BJ (cell line): Measurements from ENCODE around the gene PREB. TPM values are rescaled to one million over a fixed set of nuclear protein-coding genes. Genes with fewer than 3 reads are reported as not detected.
A peak's percentile ranks its signal among the peaks of the same experiment; 100 is the strongest.

Experiments used
- CTCF ChIA-PET: fragments of 350-600 bp; formaldehyde crosslinking; extraction: SDS; loops from one replicate; lab custom pipeline; 2021; ENCODE audit warnings: antibody characterized with exemption, inconsistent platforms; lab: Yijun Ruan, JAX
- POLR2A ChIA-PET: fragments of 300-600 bp; sonication (Branson Sonifier 250); formaldehyde crosslinking; extraction: SDS; loops from one replicate; lab custom pipeline; 2021; ENCODE audit warnings: antibody characterized with exemption; lab: Charles Lee
- DNase-seq: peaks from one replicate; pipeline ENCODE4 v3.0.0-alpha.2; 2011; ENCODE audit warnings: low read depth
- H3K27me3 ChIP-seq: 2 replicates; pipeline ENCODE4 v1.6.0; 2011; ENCODE audit warnings: low read length; ENCODE audit not compliant: control insufficient read depth, insufficient read depth
- H3K36me3 ChIP-seq: 2 replicates; pipeline ENCODE4 v1.5.1; 2011; ENCODE audit warnings: low read length; ENCODE audit not compliant: control insufficient read depth, insufficient read depth
- H3K4me3 ChIP-seq: 2 replicates; pipeline ENCODE4 v1.5.1; 2011; ENCODE audit warnings: low read depth, mild to moderate bottlenecking, control low read depth, low read length
- CTCF ChIP-seq: IDR thresholded peaks from 2 replicates; pipeline ENCODE4 v1.5.1; 2011; ENCODE audit warnings: low read depth, mild to moderate bottlenecking, control low read depth, inconsistent platforms, low read length, moderate library complexity; ENCODE audit not compliant: insufficient read depth
- polyA plus RNA-seq: library from polyadenylated mRNA; depleted of rRNA; stranded (reverse); fragments of >200 nt; gene quantifications from 2 replicates; pipeline ENCODE4 v1.2.3, GENCODE V29; 2011

Gene PREB
- polyA plus RNA-seq, 1 experiment = 84.0 TPM

- no peak for DNase-seq
- H3K4me3 ChIP-seq = peak overlapping the region; percentile 49; the same call in 1 of the 2 replicates
- peaks cover 17% of the 10 kb centered on the region for H3K36me3 ChIP-seq
- no peak for TF ChIP-seq CTCF
- ChIA-PET CTCF (interaction anchor here (0.5 to 3.0 kb wide), 15 partner anchors 11 to 130 kb away, joined by 3 to 30 read pairs (median 3); no protein-coding TSS in a partner anchor), POLR2A (no interaction called here)
- H3K27me3 ChIP-seq = no peaks in the 10 kb centered on the region
Measured at GRCh38 chr2:27085062-27085672, 49.3 kb downstream of the PREB start.

GRCh38 chr2:27084297-27085061 is 50.0 kb downstream of the PREB start:
- ChIA-PET CTCF (interaction anchor here (0.9 to 3.0 kb wide), 11 partner anchors 11 to 219 kb away, joined by 3 to 30 read pairs (median 3); no protein-coding TSS in a partner anchor), POLR2A (no interaction called here)
- DNase-seq = no peak
- H3K36me3 ChIP-seq = peaks cover 17% of the 10 kb centered on the region
- no peak for TF ChIP-seq CTCF
- no peaks in the 10 kb centered on the region for H3K27me3 ChIP-seq
- H3K4me3 ChIP-seq = no peak overlapping the region

GRCh38 chr2:27083410-27084296 is 50.8 kb downstream of the PREB start:
- Histone ChIP-seq H3K36me3 (peaks cover 17% of the 10 kb centered on the region), H3K27me3 (no peaks in the 10 kb centered on the region), H3K4me3 (no peak overlapping the region)
- CTCF ChIA-PET = interaction anchor here (1.0 to 2.2 kb wide), 5 partner anchors 10 to 220 kb away, joined by 3 to 8 read pairs (median 4); no protein-coding TSS in a partner anchor
- DNase-seq = no peak
- no peak for TF ChIP-seq CTCF
- POLR2A ChIA-PET = interaction anchor here (0.8 kb wide), 1 partner anchor 62 kb away, joined by 3 read pairs; no protein-coding TSS in a partner anchor

- POLR2A ChIA-PET = interaction anchor here (0.8 kb wide), 1 partner anchor 61 kb away, joined by 3 read pairs; no protein-coding TSS in a partner anchor
- no peak overlapping the region for H3K4me3 ChIP-seq
Measured at GRCh38 chr2:27082773-27083409, 51.5 kb downstream of the PREB start.

More at GRCh38 chr2:27082773-27083409, 51.5 kb downstream of the PREB start:
- CTCF ChIA-PET = interaction anchor here (1.0 to 2.2 kb wide), 6 partner anchors 10 to 220 kb away, joined by 3 to 8 read pairs (median 4); no protein-coding TSS in a partner anchor
- TF ChIP-seq CTCF = no peak
- no peak for DNase-seq
- H3K36me3 ChIP-seq = peaks cover 17% of the 10 kb centered on the region
- H3K27me3 ChIP-seq = no peaks in the 10 kb centered on the region
